Keratinocyte (primary cell): ENCODE data around the gene ERC1. TPM values are rescaled to one million over a fixed set of nuclear protein-coding genes. Genes with fewer than 3 reads are reported as not detected.

Experiments
- DNase-seq: peaks from one replicate; pipeline ENCODE4 v3.0.0-alpha.2; 2011; ENCODE audit warnings: low read depth, missing footprints, low spot score
- FAIRE-seq: peaks from 2 replicates; lab custom pipeline; 2011; peaks lifted over from hg19 to GRCh38; lab: Jason Lieb, UNC
- H2AFZ ChIP-seq: 2 replicates; pipeline ENCODE4 v1.6.0; 2012; ENCODE audit warnings: low read length, control low read depth, inconsistent platforms; ENCODE audit not compliant: control insufficient read depth
- H3K27ac ChIP-seq: 2 replicates; pipeline ENCODE4 v1.5.1; 2011; ENCODE audit warnings: low read length; ENCODE audit not compliant: control insufficient read depth, insufficient read depth
- H3K27me3 ChIP-seq: 3 replicates; pipeline ENCODE4 v1.6.0; 2011; ENCODE audit warnings: low read length; ENCODE audit not compliant: control insufficient read depth, insufficient read depth; ENCODE audit errors: extremely low read depth
- H3K36me3 ChIP-seq, 2 experiments: 2 replicates in 1 of 2; 3 replicates in 1 of 2; pipeline ENCODE4 v1.5.1; 2011; ENCODE audit warnings: low read length in 2 of 2, mild to moderate bottlenecking in 1 of 2; ENCODE audit not compliant: control insufficient read depth in 2 of 2, insufficient read depth in 2 of 2; ENCODE audit errors: extremely low read depth in 1 of 2
- H3K4me1 ChIP-seq: 3 replicates; pipeline ENCODE4 v1.5.1; 2011; ENCODE audit warnings: low read length; ENCODE audit not compliant: control insufficient read depth, insufficient read depth; ENCODE audit errors: extremely low read depth
- H3K4me2 ChIP-seq: 3 replicates; pipeline ENCODE4 v1.6.0; 2011; ENCODE audit warnings: low read depth, low read length; ENCODE audit not compliant: control insufficient read depth, insufficient read depth; ENCODE audit errors: extremely low read depth
- H3K4me3 ChIP-seq, 3 experiments: fragments of 200-600 bp in 1 of 3; sonication (generic) in 1 of 3; 2 replicates in 2 of 3; 3 replicates in 1 of 3; pipeline ENCODE4 v1.5.1; 2011 to 2016; ENCODE audit warnings: low read length in 3 of 3, mild to moderate bottlenecking in 3 of 3, control low read depth in 2 of 3, inconsistent platforms in 1 of 3, low read depth in 1 of 3, mixed read lengths in 1 of 3, mixed run types in 1 of 3, moderate library complexity in 1 of 3; ENCODE audit not compliant: control insufficient read depth in 2 of 3, insufficient read depth in 2 of 3; ENCODE audit errors: extremely low read depth in 1 of 3
- H3K79me2 ChIP-seq: 2 replicates; pipeline ENCODE4 v1.6.0; 2012; ENCODE audit warnings: low read length; ENCODE audit not compliant: control insufficient read depth, insufficient read depth
- H3K9ac ChIP-seq: 3 replicates; pipeline ENCODE4 v1.6.0; 2011; ENCODE audit warnings: low read length; ENCODE audit not compliant: control insufficient read depth, insufficient read depth; ENCODE audit errors: extremely low read depth
- H3K9me1 ChIP-seq: 3 replicates; pipeline ENCODE4 v1.6.0; 2011; ENCODE audit warnings: low read length; ENCODE audit not compliant: control insufficient read depth, insufficient read depth; ENCODE audit errors: extremely low read depth
- H3K9me3 ChIP-seq: 2 replicates; pipeline ENCODE4 v1.5.1; 2012; ENCODE audit warnings: low read depth, low read length; ENCODE audit not compliant: control insufficient read depth
- H4K20me1 ChIP-seq: 3 replicates; pipeline ENCODE4 v1.6.0; 2011; ENCODE audit warnings: low read length; ENCODE audit not compliant: control insufficient read depth, insufficient read depth; ENCODE audit errors: extremely low read depth
- EZH2 ChIP-seq: IDR thresholded peaks from one replicate; pipeline ENCODE4 v1.6.1; 2012; ENCODE audit warnings: inconsistent platforms, mild to moderate bottlenecking, low read length, moderate library complexity
- dilution Hi-C: fragments of 300-500 bp; cut with MboI; formaldehyde crosslinking; loops from one replicate; pipeline ENCODE4 v1.7.0; 2020; ENCODE audit warnings: low sequenced_read_pairs; ENCODE audit not compliant: extremely low pct_ligation_motif_present
- polyA plus RNA-seq, 5 experiments: library from polyadenylated mRNA; depleted of rRNA in 3 of 5; stranded (reverse) in 3 of 5; stranded (forward) in 1 of 5; unstranded in 1 of 5; fragments of >200 nt; gene quantifications; 1 replicate in 1 of 5; 2 replicates in 3 of 5; 3 replicates in 1 of 5; pipeline versions ENCODE4 v1.2.1 to v1.2.3, GENCODE V29; 2011 to 2012; ENCODE audit warnings: missing spikeins in 2 of 5, low read depth in 1 of 5, low replicate concordance in 1 of 5
- TF ChIP-seq, protein P1 (sequence below), 3 experiments: IDR thresholded peaks in 1 of 3; conservative IDR thresholded peaks in 1 of 3; optimal IDR thresholded peaks in 1 of 3; 2 replicates in 2 of 3; 3 replicates in 1 of 3; pipeline versions ENCODE3 to v1.5.1; 2011; ENCODE audit warnings: low read length in 3 of 3, mild to moderate bottlenecking in 3 of 3, moderate library complexity in 2 of 3, control low read depth in 1 of 3, inconsistent platforms in 1 of 3; ENCODE audit not compliant: insufficient read depth in 2 of 3; ENCODE audit errors: extremely low read depth in 1 of 3

The ERC1 gene
- polyA plus RNA-seq, 1 donor (not counting 4 experiments of a cell fraction or from before 2014, with no cell fraction given) = 16.1 TPM

DNA sequence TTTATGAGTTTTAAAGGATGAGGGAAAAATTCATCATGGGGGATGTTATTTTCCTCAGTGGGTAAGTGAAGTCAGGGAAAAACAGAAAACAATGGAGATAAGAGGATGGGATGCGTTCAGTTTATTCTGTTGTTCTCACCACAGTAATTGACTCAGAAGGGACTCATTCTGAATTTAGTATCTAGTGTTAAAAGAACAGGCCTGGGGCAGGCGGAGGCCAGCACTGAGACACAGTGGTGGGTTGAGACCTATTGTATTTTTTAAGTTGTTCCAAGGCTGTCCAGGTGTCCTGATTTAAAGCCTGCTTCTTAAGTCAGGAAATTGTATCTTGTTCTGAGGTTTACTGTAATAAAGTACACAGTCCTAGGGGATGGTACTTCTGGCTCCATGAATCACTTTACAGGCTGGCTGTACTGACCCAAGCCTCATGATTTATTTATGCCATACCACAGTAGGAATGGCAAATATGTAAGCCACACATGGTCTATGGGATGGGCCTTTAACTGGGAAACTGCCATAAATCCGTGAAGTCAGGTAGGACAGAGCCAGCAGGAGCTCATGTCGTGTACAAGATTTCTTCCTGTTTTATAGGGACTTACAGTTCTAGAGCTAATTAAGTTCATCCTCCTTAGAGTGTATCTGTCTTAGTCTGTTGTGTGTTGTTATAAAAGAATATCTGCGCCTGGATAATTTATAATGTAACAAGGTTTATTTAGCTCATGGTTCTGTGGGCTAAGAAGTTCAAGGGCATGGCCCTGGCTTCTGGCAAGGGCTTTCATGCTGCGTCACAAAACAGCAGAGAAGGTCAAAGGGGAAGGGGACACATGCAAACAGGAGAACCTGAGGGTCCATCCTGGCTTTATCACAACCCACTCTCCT, 359.3 kb downstream of the ERC1 start:
- Histone ChIP-seq H3K4me3 (no peak overlapping the region), H2AFZ (no peak overlapping the region), H3K4me1 (peaks cover 15% of the 10 kb centered on the region), H3K9me3 (no peaks in the 10 kb centered on the region), H3K79me2 (no peaks in the 10 kb centered on the region), H3K36me3 (peaks cover 0 to 1% of the 10 kb centered on the region in 2 experiments), H3K9me1 (no peaks in the 10 kb centered on the region), H3K9ac (peak overlapping the region; percentile 24), H3K27me3 (no peaks in the 10 kb centered on the region), H4K20me1 (no peaks in the 10 kb centered on the region), H3K27ac (peak overlapping the region; percentile 60), H3K4me2 (peak overlapping the region; percentile 30)
- dilution Hi-C loops = no loop called here
- TF ChIP-seq EZH2 = no peak
- TF ChIP-seq, protein P1, sequence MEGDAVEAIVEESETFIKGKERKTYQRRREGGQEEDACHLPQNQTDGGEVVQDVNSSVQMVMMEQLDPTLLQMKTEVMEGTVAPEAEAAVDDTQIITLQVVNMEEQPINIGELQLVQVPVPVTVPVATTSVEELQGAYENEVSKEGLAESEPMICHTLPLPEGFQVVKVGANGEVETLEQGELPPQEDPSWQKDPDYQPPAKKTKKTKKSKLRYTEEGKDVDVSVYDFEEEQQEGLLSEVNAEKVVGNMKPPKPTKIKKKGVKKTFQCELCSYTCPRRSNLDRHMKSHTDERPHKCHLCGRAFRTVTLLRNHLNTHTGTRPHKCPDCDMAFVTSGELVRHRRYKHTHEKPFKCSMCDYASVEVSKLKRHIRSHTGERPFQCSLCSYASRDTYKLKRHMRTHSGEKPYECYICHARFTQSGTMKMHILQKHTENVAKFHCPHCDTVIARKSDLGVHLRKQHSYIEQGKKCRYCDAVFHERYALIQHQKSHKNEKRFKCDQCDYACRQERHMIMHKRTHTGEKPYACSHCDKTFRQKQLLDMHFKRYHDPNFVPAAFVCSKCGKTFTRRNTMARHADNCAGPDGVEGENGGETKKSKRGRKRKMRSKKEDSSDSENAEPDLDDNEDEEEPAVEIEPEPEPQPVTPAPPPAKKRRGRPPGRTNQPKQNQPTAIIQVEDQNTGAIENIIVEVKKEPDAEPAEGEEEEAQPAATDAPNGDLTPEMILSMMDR (optimal IDR thresholded peaks at IDR 0.05 in 1 of 3, IDR thresholded peaks at IDR 0.05 in 1 of 3, conservative IDR thresholded peaks at IDR 0.05 in 1 of 3; ENCODE audit: extremely low read depth in 1 of 3, insufficient read depth in 2 of 3, low read length in 3 of 3) = no peak
- FAIRE-seq (peak; percentile 92), DNase-seq (peak; percentile 25)

DNA sequence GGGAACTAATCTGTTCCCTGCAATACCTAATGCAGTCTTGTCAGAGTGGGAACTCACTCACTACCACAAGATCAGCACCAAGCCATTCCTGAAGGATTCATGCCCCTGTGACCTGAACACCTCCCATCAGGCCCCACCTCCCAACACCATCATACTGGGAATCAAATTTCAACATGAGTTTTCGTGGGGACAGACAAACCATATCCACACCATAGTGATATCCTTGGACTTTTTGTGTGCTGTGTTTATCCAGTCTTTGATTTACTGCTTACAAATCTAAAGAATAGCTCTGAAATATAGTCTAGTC, 359.9 kb downstream of the ERC1 start:
- DNase-seq (no peak), FAIRE-seq (no peak)
- no peaks in the 10 kb centered on the region for H3K27me3 ChIP-seq
- no peak overlapping the region for H2AFZ ChIP-seq
- H3K9me3 ChIP-seq = no peaks in the 10 kb centered on the region
- H3K4me3 ChIP-seq = no peak overlapping the region
- dilution Hi-C loops = no loop called here
- peaks cover 0 to 1% of the 10 kb centered on the region in 2 experiments for H3K36me3 ChIP-seq
- no peaks in the 10 kb centered on the region for H3K9me1 ChIP-seq
- H3K4me1 ChIP-seq = peaks cover 15% of the 10 kb centered on the region
- peak overlapping the region; percentile 60 for H3K27ac ChIP-seq
- H4K20me1 ChIP-seq = no peaks in the 10 kb centered on the region
- no peak overlapping the region for H3K4me2 ChIP-seq
- TF ChIP-seq, protein P1 (optimal IDR thresholded peaks at IDR 0.05 in 1 of 3, IDR thresholded peaks at IDR 0.05 in 1 of 3, conservative IDR thresholded peaks at IDR 0.05 in 1 of 3; ENCODE audit: extremely low read depth in 1 of 3, insufficient read depth in 2 of 3, low read length in 3 of 3) = no peak
- no peak for TF ChIP-seq EZH2
- peak overlapping the region; percentile 24 for H3K9ac ChIP-seq
- no peaks in the 10 kb centered on the region for H3K79me2 ChIP-seq
